NCI-H82 treated with DMSO at 0.1 percent for 48 hours (cell line): Measurements from ENCODE around the gene WBP2NL.
"Not testable (repeated sequence)": the region's sequence is repeated elsewhere in the genome, so short reads cannot be mapped to it uniquely, and the experiment has no call there.

Experiments
- DNase-seq: peaks from one replicate; lab custom pipeline; 2025; ENCODE audit not compliant: unreplicated experiment; lab: John Stamatoyannopoulos, UW

WBP2NL gene

GRCh38 chr22:42070517-42071422 is 72.2 kb downstream of the WBP2NL start, which contains the start of gene NAGA:
NAGA (minus strand) TSS chr22:42070812; CDS start chr22:42070297, 515 bp downstream.
- DNase-seq, result peak; percentile 77

DNA sequence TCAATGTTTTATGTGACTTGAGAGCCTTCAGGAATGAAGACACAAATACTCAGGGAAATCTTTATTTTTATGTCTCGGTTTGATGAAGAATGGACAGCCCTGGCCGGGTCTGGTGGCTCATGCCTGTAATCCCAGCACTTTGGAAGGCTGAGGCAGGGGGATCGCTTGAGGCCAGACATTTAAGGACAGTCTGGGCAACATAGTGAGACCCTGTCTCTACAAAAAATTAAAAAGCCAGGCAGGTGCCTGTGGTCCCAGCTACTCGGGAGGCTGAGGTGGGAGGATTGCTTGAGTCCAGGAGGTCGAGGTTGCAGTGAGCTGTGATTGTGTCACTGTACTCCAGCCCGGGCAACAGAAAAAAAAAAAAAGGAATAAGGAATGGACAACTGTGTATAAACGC is 72.9 kb downstream of the WBP2NL start:
- DNase-seq, result not testable (repeated sequence)

GRCh38 chr22:42072606-42073330 is 74.2 kb downstream of the WBP2NL start:
- no peak for DNase-seq

DNA sequence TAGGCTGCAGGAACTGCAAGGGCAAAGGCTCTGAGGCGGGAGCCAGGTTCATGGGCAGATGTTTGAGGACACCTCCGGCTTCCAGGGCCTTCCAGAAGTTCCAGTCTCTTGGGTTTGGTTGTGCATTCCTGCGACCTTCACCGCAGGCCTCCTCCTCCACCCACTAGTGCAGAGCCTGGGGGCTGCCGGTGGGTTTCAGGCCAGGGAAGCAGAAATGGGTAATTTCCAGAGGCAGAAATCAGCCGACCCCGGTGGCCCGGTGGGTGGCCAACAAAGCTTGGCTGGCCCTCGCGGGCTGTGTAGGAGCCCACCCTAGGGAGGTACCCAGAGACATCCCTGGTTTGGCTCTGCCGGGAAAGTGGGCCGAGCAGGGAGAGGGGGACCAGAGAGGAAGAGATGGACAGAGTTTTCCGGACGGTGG is 75.0 kb downstream of the WBP2NL start:
- no peak for DNase-seq

DNA sequence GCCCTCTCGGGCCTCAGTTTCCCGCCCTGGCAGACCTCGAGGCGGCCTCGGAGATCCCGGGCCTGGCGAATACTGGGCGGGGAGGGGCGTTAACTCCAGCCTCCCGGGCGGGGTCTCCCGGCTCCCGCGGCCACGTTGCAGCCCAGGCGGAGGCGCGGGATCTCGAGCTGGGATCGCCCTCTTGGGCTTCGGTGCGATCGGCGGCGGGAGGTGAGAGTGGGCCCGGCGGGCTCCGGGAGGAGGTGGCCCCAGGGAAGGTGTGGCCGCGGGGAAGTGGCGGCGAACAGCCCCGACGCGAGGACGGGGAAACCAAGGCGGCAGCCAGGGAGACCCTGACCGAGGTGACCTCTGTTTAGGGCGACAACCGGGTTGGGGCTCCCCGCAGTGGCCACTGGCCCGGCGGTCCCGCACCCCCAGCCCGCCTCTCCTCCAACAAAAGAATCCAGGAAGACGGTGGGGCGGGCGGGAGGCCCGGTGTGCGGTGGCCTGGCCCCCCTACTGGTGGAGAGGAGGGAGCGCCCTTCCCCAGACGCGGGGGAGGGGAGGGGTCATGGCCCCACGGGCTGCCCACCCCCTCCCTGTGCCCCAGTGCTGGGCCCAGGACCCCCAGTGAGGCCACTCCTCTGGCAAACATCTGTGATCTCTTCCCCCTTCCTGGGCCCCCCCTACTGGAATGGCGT is 75.7 kb downstream of the WBP2NL start, which contains the start of gene PHETA2:
Gene PHETA2, plus strand, starts transcription at position 117 of the 680 bp plus-strand sequence. CDS start 3,046 bp downstream, outside the sequence.
- no peak for DNase-seq

GRCh38 chr22:42074846-42075676 is 76.5 kb downstream of the WBP2NL start:
- DNase-seq, result no peak

- DNase-seq, result no peak
Observed at GRCh38 chr22:42076764-42077485, 78.3 kb downstream of the WBP2NL start.

GRCh38 chr22:42077486-42078125 is 79.0 kb downstream of the WBP2NL start:
- no peak for DNase-seq
